HCT116 (cell line): Measurements from ENCODE around the gene ZNF334. TPM values are rescaled to one million over a fixed set of nuclear protein-coding genes. Genes with fewer than 3 reads are reported as not detected.
A peak's percentile ranks its signal among the peaks of the same experiment; 100 is the strongest.

Source experiments
- ATAC-seq: fragments of 200-7000 bp; cut with Tn5 transposase; 2 replicates; pipeline ENCODE4 v1.9.1; 2020; ENCODE audit warnings: mild to moderate bottlenecking, moderate library complexity
- BruUV-seq: library from RNA; stranded (reverse); fragments of 400-500 nt; replicated peaks from 2 replicates; lab custom pipeline; 2021; lab: Mats Ljungman, UMichigan
- CTCF ChIA-PET: fragments of 300-600 bp; sonication (Branson Sonifier 250); formaldehyde crosslinking; loops from one replicate; lab custom pipeline; 2021; ENCODE audit warnings: antibody characterized with exemption; lab: Charles Lee
- POLR2A ChIA-PET: fragments of 300-600, 350-600 bp; sonication (Branson Sonifier 250); formaldehyde crosslinking; loops from one replicate; lab custom pipeline; 2021; ENCODE audit warnings: antibody characterized with exemption; lab: Charles Lee
- RAD21 ChIA-PET, 2 experiments: fragments of 300-600 bp; sonication (Branson Sonifier 250); formaldehyde crosslinking; loops; one replicate each; lab custom pipeline; 2023; ENCODE audit warnings: low total read pairs in 2 of 2; ENCODE audit not compliant: uncharacterized antibody in 2 of 2, unreplicated experiment in 2 of 2, low non-redundant PET in 1 of 2; lab: Charles Lee
- DNase-seq: peaks from one replicate; pipeline ENCODE4 v3.0.0-alpha.2; 2010; ENCODE audit warnings: low read depth, low spot score
- H2AFZ ChIP-seq: fragments of 200-600 bp; shearing (Covaris generic), sonication (generic); 2 replicates; pipeline ENCODE4 v1.6.1; 2017; ENCODE audit warnings: low read depth, mixed run types, mixed read lengths, antibody characterized with exemption, low read length; ENCODE audit not compliant: poor library complexity, severe bottlenecking
- H3K27ac ChIP-seq: 2 replicates; pipeline ENCODE4 v1.5.1; 2012; ENCODE audit warnings: low read depth, low read length
- H3K27me3 ChIP-seq: fragments of 200-600 bp; sonication (generic); 2 replicates; pipeline ENCODE4 v1.6.1; 2016; ENCODE audit warnings: mixed run types, low read length, mixed read lengths; ENCODE audit not compliant: insufficient read depth
- H3K36me3 ChIP-seq, 2 experiments: fragments of 200-500 bp in 1 of 2; fragments of 200-600 bp in 1 of 2; sonication (Bioruptor generic) in 1 of 2; sonication (generic) in 1 of 2; 2 replicates each; pipeline versions ENCODE4 v1.5.1 to v1.6.1; 2014 to 2016; ENCODE audit warnings: low read length in 2 of 2, inconsistent platforms in 1 of 2, mixed read lengths in 1 of 2, mixed run types in 1 of 2; ENCODE audit not compliant: insufficient read depth in 2 of 2, control insufficient read depth in 1 of 2
- H3K4me1 ChIP-seq, 2 experiments: fragments of 200-600 bp in 1 of 2; sonication (generic) in 1 of 2; 2 replicates each; pipeline versions ENCODE4 v1.5.1 to v1.6.1; 2012 to 2017; ENCODE audit warnings: low read length in 2 of 2, inconsistent platforms in 1 of 2, mild to moderate bottlenecking in 1 of 2, mixed read lengths in 1 of 2, mixed run types in 1 of 2, moderate library complexity in 1 of 2; ENCODE audit not compliant: insufficient read depth in 2 of 2, control insufficient read depth in 1 of 2
- H3K4me2 ChIP-seq: fragments of 200-600 bp; sonication (generic); 2 replicates; pipeline ENCODE4 v1.6.1; 2017; ENCODE audit warnings: mixed run types, low read length, mixed read lengths
- H3K4me3 ChIP-seq, 2 experiments: fragments of 200-600 bp in 1 of 2; sonication (generic) in 1 of 2; replicated peaks in 1 of 2; 2 replicates each; pipeline ENCODE4 v1.5.1; 2011 to 2016; ENCODE audit warnings: low read length in 2 of 2, control low read depth in 1 of 2, low read depth in 1 of 2, mild to moderate bottlenecking in 1 of 2, mixed read lengths in 1 of 2, mixed run types in 1 of 2
- H3K79me2 ChIP-seq: fragments of 200-600 bp; sonication (generic); 2 replicates; pipeline ENCODE4 v1.6.1; 2017; ENCODE audit warnings: mild to moderate bottlenecking, mixed run types, low read length, moderate library complexity, mixed read lengths; ENCODE audit not compliant: insufficient read depth
- H3K9ac ChIP-seq: fragments of 200-600 bp; sonication (generic); 2 replicates; pipeline ENCODE4 v1.6.1; 2016; ENCODE audit warnings: low read length, mixed read lengths
- H3K9me2 ChIP-seq: fragments of 200-600 bp; sonication (generic), shearing (Covaris generic); 2 replicates; pipeline ENCODE4 v1.6.1; 2017; ENCODE audit warnings: mixed run types, mild to moderate bottlenecking, moderate library complexity; ENCODE audit not compliant: insufficient read depth
- H3K9me3 ChIP-seq, 2 experiments: fragments of 200-500 bp in 1 of 2; fragments of 200-600 bp in 1 of 2; sonication (Bioruptor generic) in 1 of 2; sonication (generic) in 1 of 2; 2 replicates each; pipeline ENCODE4 v1.6.1; 2014 to 2017; ENCODE audit warnings: low read length in 2 of 2, mixed read lengths in 2 of 2, inconsistent platforms in 1 of 2, low read depth in 1 of 2, mild to moderate bottlenecking in 1 of 2, mixed run types in 1 of 2, moderate library complexity in 1 of 2; ENCODE audit not compliant: control insufficient read depth in 1 of 2, insufficient read depth in 1 of 2
- H4K20me1 ChIP-seq: fragments of 200-600 bp; sonication (generic), shearing (Covaris generic); 2 replicates; pipeline ENCODE4 v1.6.1; 2017; ENCODE audit warnings: mixed run types, mild to moderate bottlenecking, moderate library complexity; ENCODE audit not compliant: insufficient read depth
- CEBPB ChIP-seq: IDR thresholded peaks from 2 replicates; pipeline ENCODE4 v1.6.1; 2012; ENCODE audit warnings: low read depth
- CTCF ChIP-seq, 3 experiments: fragments of 200-600 bp in 1 of 3; sonication (generic) in 1 of 3; IDR thresholded peaks in 2 of 3; conservative IDR thresholded peaks in 1 of 3; 2 replicates each; pipeline ENCODE4 v1.5.1; 2012 to 2017; ENCODE audit warnings: low read depth in 2 of 3, low read length in 2 of 3, antibody characterized with exemption in 1 of 3, borderline replicate concordance in 1 of 3, control low read depth in 1 of 3, mild to moderate bottlenecking in 1 of 3, mixed read lengths in 1 of 3, mixed run types in 1 of 3, moderate library complexity in 1 of 3; ENCODE audit not compliant: insufficient read depth in 1 of 3
- ELF1 ChIP-seq: IDR thresholded peaks from 2 replicates; pipeline ENCODE4 v1.6.1; 2012; ENCODE audit warnings: low read depth, borderline replicate concordance
- JUND ChIP-seq: IDR thresholded peaks from 2 replicates; pipeline ENCODE4 v1.6.1; 2012
- POLR2A ChIP-seq: IDR thresholded peaks from 2 replicates; pipeline ENCODE4 v1.7.0; 2011; ENCODE audit warnings: borderline replicate concordance; ENCODE audit not compliant: insufficient read depth, insufficient read length; ENCODE audit errors: extremely low read depth
- SIN3A ChIP-seq: IDR thresholded peaks from 2 replicates; pipeline ENCODE4 v1.6.1; 2012; ENCODE audit warnings: low read depth
- SRF ChIP-seq: IDR thresholded peaks from 2 replicates; pipeline ENCODE4 v1.6.1; 2012; ENCODE audit warnings: low read depth
- ZBTB33 ChIP-seq: IDR thresholded peaks from 2 replicates; pipeline ENCODE4 v1.6.1; 2011; ENCODE audit warnings: mild to moderate bottlenecking, low read length, moderate library complexity; ENCODE audit not compliant: insufficient replicate concordance; ENCODE audit errors: extremely low read depth
- intact Hi-C: fragments of 100-400 bp; cut with micrococcal nuclease; formaldehyde crosslinking; loops from 2 replicates; pipeline ENCODE4 v1.10.0; 2022
- total RNA-seq: library from RNA; stranded (reverse); gene quantifications from one replicate; pipeline ENCODE4 v1.2.1, GENCODE V29; 2021; ENCODE audit not compliant: unreplicated experiment

The ZNF334 gene
- total RNA-seq, 1 experiment from 2014 or later, result not detected

GRCh38 chr20:46539113-46539512 is 25.8 kb upstream of the ZNF334 start:
- TF ChIP-seq CTCF (IDR thresholded peaks at IDR 0.05 in 2 of 3, conservative IDR thresholded peaks at IDR 0.05 in 1 of 3; ENCODE audit: borderline replicate concordance in 1 of 3, insufficient read depth in 1 of 3, low read depth in 2 of 3, low read length in 2 of 3), result peak in 2 of 3 experiments; percentile 50 to 52; a peak in 4 of 6 replicates
- TF ChIP-seq POLR2A, result no peak
- TF ChIP-seq JUND, result no peak
- no peak for TF ChIP-seq CEBPB
- TF ChIP-seq, all 23 proteins: peak for 1
- Histone ChIP-seq H3K27ac (no peak overlapping the region), H3K79me2 (no peaks in the 10 kb centered on the region), H3K4me2 (no peak overlapping the region), H3K9me3 (no peaks in the 10 kb centered on the region), H4K20me1 (no peaks in the 10 kb centered on the region), H3K4me1 (no peaks in the 10 kb centered on the region), H3K27me3 (peaks cover 41% of the 10 kb centered on the region), H3K4me3 (no peak overlapping the region), H2AFZ (no peak overlapping the region), H3K9ac (no peak overlapping the region), H3K36me3 (no peaks in the 10 kb centered on the region), H3K9me2 (no peaks in the 10 kb centered on the region)
- ChIA-PET POLR2A (no interaction called here), RAD21 (no interaction called here), CTCF (interaction anchor here (1.1 to 1.2 kb wide), 3 partner anchors 15 to 17 kb away, joined by 3 to 4 read pairs (median 3); no protein-coding TSS in a partner anchor)
- peak; percentile 69 for ATAC-seq
- no peak for DNase-seq
- intact Hi-C loops, result no loop called here
- no TSS peak for BruUV-seq

GRCh38 chr20:46530640-46531039 is 17.3 kb upstream of the ZNF334 start:
- Histone ChIP-seq H3K4me3 (no peak overlapping the region), H3K9ac (no peak overlapping the region), H2AFZ (no peak overlapping the region), H4K20me1 (no peaks in the 10 kb centered on the region), H3K79me2 (no peaks in the 10 kb centered on the region), H3K9me3 (no peaks in the 10 kb centered on the region), H3K27me3 (peaks cover 11% of the 10 kb centered on the region), H3K9me2 (no peaks in the 10 kb centered on the region), H3K27ac (no peak overlapping the region), H3K4me2 (no peak overlapping the region), H3K36me3 (no peaks in the 10 kb centered on the region), H3K4me1 (no peaks in the 10 kb centered on the region)
- no TSS peak for BruUV-seq
- ChIA-PET RAD21 (no interaction called here), POLR2A (no interaction called here), CTCF (interaction anchor here (0.5 kb wide), 1 partner anchor 19 kb away, joined by 3 read pairs; no protein-coding TSS in a partner anchor)
- DNase-seq (no peak), ATAC-seq (no peak)
- TF ChIP-seq CEBPB (no peak), CTCF (IDR thresholded peaks at IDR 0.05 in 2 of 3, conservative IDR thresholded peaks at IDR 0.05 in 1 of 3; ENCODE audit: borderline replicate concordance in 1 of 3, insufficient read depth in 1 of 3, low read depth in 2 of 3, low read length in 2 of 3) (no peak), JUND (no peak), ELF1 (no peak), SRF (no peak), SIN3A (no peak), ZBTB33 (no peak)
- intact Hi-C loops, result no loop called here
